CD4-positive, alpha-beta T cell (primary cell): ENCODE results near the gene PHF1. TPM values are rescaled to one million over a fixed set of nuclear protein-coding genes. Genes with fewer than 3 reads are reported as not detected.
"Not testable (repeated sequence)": the region's sequence is repeated elsewhere in the genome, so short reads cannot be mapped to it uniquely, and the experiment has no call there.

Experiments
- ATAC-seq: fragments of 200-7000 bp; cut with Tn5 transposase; one replicate; pipeline ENCODE4 v1.10.0; 2022; ENCODE audit warnings: mild to moderate bottlenecking; ENCODE audit not compliant: poor library complexity
- CTCF ChIA-PET: fragments of 350-600 bp; sonication (Branson Sonifier 250); formaldehyde crosslinking; loops from one replicate; lab custom pipeline; 2021; ENCODE audit warnings: antibody characterized with exemption, inconsistent platforms; lab: Charles Lee
- POLR2A ChIA-PET: fragments of 350-600 bp; sonication (Branson Sonifier 250); formaldehyde crosslinking; loops from one replicate; lab custom pipeline; 2021; ENCODE audit warnings: antibody characterized with exemption, inconsistent platforms; lab: Charles Lee
- DNase-seq, 14 experiments: peaks; one replicate each; pipeline ENCODE4 v3.0.0-alpha.2; 2013 to 2020; ENCODE audit warnings: mixed read lengths in 2 of 14
- H3K27ac ChIP-seq, 2 donors: one replicate each; pipeline versions ENCODE4 v1.5.1 to v1.7.0; 2013; ENCODE audit warnings: low read length in 2 of 2, low read depth in 1 of 2, mild to moderate bottlenecking in 1 of 2
- H3K27me3 ChIP-seq, 2 experiments: 1 replicate in 1 of 2; 2 replicates in 1 of 2; pipeline versions ENCODE4 v1.6.1 to v1.7.0; 2013; ENCODE audit warnings: low read length in 2 of 2, control low read depth in 1 of 2, mild to moderate bottlenecking in 1 of 2, moderate library complexity in 1 of 2; ENCODE audit not compliant: insufficient read depth in 2 of 2, control insufficient read depth in 1 of 2
- H3K36me3 ChIP-seq: one replicate; pipeline ENCODE4 v1.6.1; 2013; ENCODE audit warnings: low read length, control low read depth; ENCODE audit not compliant: insufficient read depth
- H3K4me1 ChIP-seq: one replicate; pipeline ENCODE4 v1.6.1; 2013; ENCODE audit warnings: low read length, control low read depth; ENCODE audit not compliant: insufficient read depth
- H3K4me3 ChIP-seq: one replicate; pipeline ENCODE4 v1.5.1; 2013; ENCODE audit warnings: mild to moderate bottlenecking, low read length, moderate library complexity
- H3K9me3 ChIP-seq, 2 experiments: 1 replicate in 1 of 2; 2 replicates in 1 of 2; pipeline versions ENCODE4 v1.6.1 to v1.7.0; 2013; ENCODE audit warnings: low read length in 2 of 2, mild to moderate bottlenecking in 2 of 2, control low read depth in 1 of 2, moderate library complexity in 1 of 2; ENCODE audit not compliant: control insufficient read depth in 1 of 2, insufficient read depth in 1 of 2
- H3K27ac Mint-ChIP-seq: one replicate; pipeline ENCODE4 v1.8.0; 2020; ENCODE audit warnings: mixed read lengths
- H3K27me3 Mint-ChIP-seq: one replicate; pipeline ENCODE4 v1.8.0; 2021; ENCODE audit warnings: mixed read lengths
- H3K36me3 Mint-ChIP-seq: one replicate; pipeline ENCODE4 v1.8.0; 2021; ENCODE audit warnings: low read depth, mixed read lengths
- H3K4me1 Mint-ChIP-seq: one replicate; pipeline ENCODE4 v1.8.0; 2021; ENCODE audit warnings: low read depth, mixed read lengths
- H3K4me3 Mint-ChIP-seq: one replicate; pipeline ENCODE4 v1.8.0; 2020; ENCODE audit warnings: mild to moderate bottlenecking, mixed read lengths
- H3K9me3 Mint-ChIP-seq: one replicate; pipeline ENCODE4 v1.8.0; 2020; ENCODE audit warnings: mixed read lengths
- intact Hi-C, 2 experiments: fragments of 100-400 bp; cut with DNase I in 1 of 2; cut with micrococcal nuclease in 1 of 2; formaldehyde crosslinking; loops; one replicate each; pipeline versions ENCODE4 v1.15.1 to v1.9.0; 2023 to 2025; cut with DNase I, micrococcal nuclease
- total RNA-seq, 174 experiments: library from RNA in 2 of 174; stranded (reverse) in 2 of 174; gene quantifications; one replicate each; pipeline ENCODE4 v1.2.3 and lab custom pipeline; 2021 to 2026
- TF ChIP-seq, protein P1 (sequence below): fragments of 200-600 bp; IDR thresholded peaks from one replicate; pipeline ENCODE4 v1.8.0; 2022; ENCODE audit warnings: antibody characterized with exemption, mild to moderate bottlenecking

The PHF1 gene
- total RNA-seq, 2 experiments from 2014 or later: 545 to 557 TPM

DNA sequence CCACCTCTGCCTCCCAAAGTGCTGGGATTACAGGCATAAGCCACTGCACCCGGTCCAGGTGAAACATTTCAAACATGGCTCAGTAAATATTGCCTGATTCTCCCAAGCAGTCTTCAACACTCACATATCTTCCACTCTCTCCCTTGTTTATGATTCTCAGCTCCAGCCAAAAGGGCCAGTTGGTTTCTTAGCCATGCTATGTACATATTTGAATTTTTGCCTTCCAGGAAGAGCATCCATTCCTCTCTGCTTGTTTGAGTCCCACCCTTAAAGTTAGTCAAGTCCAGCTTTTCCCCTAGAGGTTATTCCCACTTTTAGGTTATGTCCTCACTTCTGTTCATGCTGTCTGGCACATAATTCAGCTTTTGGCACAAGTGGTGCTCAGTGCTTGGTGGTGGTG, 13.3 kb upstream of the PHF1 start:
- intact Hi-C loops: no loop called here
- Histone ChIP-seq H3K4me3 (no peak overlapping the region), H3K27ac (no peak overlapping the region), H3K4me1 (peaks cover 6% of the 10 kb centered on the region), H3K36me3 (no peaks in the 10 kb centered on the region), H3K9me3 (no peaks in the 10 kb centered on the region), H3K27me3 (no peaks in the 10 kb centered on the region)
- TF ChIP-seq, protein P1, sequence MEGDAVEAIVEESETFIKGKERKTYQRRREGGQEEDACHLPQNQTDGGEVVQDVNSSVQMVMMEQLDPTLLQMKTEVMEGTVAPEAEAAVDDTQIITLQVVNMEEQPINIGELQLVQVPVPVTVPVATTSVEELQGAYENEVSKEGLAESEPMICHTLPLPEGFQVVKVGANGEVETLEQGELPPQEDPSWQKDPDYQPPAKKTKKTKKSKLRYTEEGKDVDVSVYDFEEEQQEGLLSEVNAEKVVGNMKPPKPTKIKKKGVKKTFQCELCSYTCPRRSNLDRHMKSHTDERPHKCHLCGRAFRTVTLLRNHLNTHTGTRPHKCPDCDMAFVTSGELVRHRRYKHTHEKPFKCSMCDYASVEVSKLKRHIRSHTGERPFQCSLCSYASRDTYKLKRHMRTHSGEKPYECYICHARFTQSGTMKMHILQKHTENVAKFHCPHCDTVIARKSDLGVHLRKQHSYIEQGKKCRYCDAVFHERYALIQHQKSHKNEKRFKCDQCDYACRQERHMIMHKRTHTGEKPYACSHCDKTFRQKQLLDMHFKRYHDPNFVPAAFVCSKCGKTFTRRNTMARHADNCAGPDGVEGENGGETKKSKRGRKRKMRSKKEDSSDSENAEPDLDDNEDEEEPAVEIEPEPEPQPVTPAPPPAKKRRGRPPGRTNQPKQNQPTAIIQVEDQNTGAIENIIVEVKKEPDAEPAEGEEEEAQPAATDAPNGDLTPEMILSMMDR: no peak
- Mint-ChIP-seq H3K9me3 (no peaks in the 10 kb centered on the region), H3K27ac (no peak overlapping the region), H3K36me3 (no peaks in the 10 kb centered on the region), H3K4me3 (no peak overlapping the region), H3K4me1 (peaks cover 3% of the 10 kb centered on the region), H3K27me3 (no peaks in the 10 kb centered on the region)
- CTCF ChIA-PET: interaction anchor here (0.7 kb wide), 1 partner anchor 205 kb away, joined by 3 read pairs; no protein-coding TSS in a partner anchor
- POLR2A ChIA-PET: interaction anchor here (1.0 kb wide), 1 partner anchor 13 kb away, joined by 3 read pairs; no protein-coding TSS in a partner anchor
- no peak for DNase-seq
- ATAC-seq: no peak

DNA sequence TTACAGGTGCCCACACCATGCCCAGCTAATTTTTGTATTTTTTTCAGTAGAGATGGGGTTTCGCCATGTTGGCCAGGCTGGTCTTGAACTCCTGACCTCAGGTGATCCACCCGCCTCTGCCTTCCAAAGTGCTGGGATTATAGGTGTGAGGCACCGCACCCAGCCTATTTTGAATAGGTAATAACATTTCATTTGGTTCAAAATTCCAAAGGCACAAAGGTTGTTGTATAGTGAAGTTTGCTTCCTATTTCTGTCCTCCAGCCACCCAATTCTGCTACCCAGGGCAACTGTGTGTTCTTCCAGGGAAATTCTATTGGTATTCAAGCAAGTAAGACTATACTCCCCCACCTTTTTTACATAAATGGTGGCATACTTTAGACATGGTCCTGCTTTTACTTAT, 12.2 kb upstream of the PHF1 start:
- DNase-seq, CTCF ChIA-PET, H3K27ac ChIP-seq, H3K4me3 Mint-ChIP-seq, H3K27me3 ChIP-seq, H3K27me3 Mint-ChIP-seq, H3K4me1 Mint-ChIP-seq, H3K36me3 Mint-ChIP-seq, H3K27ac Mint-ChIP-seq, H3K4me1 ChIP-seq, H3K9me3 Mint-ChIP-seq, POLR2A ChIA-PET, H3K9me3 ChIP-seq, H3K4me3 ChIP-seq, ATAC-seq, intact Hi-C loops, H3K36me3 ChIP-seq: not testable (repeated sequence)

DNA sequence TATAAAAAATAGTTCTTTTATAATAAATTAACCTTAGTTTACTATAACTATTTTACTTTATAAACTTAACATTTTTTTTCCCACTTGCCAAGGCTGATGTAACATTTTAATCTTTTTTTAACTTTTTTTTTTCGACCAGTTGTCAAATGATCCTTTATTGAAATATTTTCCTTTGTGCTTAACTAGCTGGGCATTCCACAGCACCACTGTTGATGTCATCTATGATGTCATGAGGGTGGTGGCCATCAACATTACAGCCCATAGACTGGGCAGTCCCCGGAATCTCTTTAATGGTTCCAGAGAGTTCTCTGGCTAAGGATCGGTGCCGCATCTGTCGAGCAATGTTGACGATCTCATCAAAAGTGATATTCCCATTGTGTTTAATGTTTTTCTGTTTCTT, 10.9 kb upstream of the PHF1 start:
- H3K36me3 Mint-ChIP-seq, intact Hi-C loops: not testable (repeated sequence)

DNA sequence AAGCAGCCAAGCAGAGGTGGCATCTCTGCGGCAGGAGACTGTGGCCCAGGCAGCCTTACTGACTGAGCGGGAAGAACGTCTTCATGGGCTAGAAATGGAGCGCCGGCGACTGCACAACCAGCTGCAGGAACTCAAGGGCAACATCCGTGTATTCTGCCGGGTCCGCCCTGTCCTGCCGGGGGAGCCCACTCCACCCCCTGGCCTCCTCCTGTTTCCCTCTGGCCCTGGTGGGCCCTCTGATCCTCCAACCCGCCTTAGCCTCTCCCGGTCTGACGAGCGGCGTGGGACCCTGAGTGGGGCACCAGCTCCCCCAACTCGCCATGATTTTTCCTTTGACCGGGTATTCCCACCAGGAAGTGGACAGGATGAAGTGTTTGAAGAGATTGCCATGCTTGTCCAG, 5.9 kb upstream of the PHF1 start:
- CTCF ChIA-PET: no interaction called here
- Mint-ChIP-seq H3K4me3 (no peak overlapping the region), H3K36me3 (peaks cover 5% of the 10 kb centered on the region), H3K27me3 (no peaks in the 10 kb centered on the region), H3K9me3 (no peaks in the 10 kb centered on the region), H3K27ac (no peak overlapping the region), H3K4me1 (peaks cover 15% of the 10 kb centered on the region)
- intact Hi-C loops: loop anchor here in 1 of 2 experiments (5.0 kb wide), 1 partner anchor 128 kb away; the partner anchor contains the start of gene B3GALT4
- Histone ChIP-seq H3K36me3 (no peaks in the 10 kb centered on the region), H3K27ac (no peak overlapping the region), H3K4me3 (no peak overlapping the region), H3K9me3 (no peaks in the 10 kb centered on the region), H3K27me3 (no peaks in the 10 kb centered on the region), H3K4me1 (peaks cover 25% of the 10 kb centered on the region)
- TF ChIP-seq, protein P1: no peak
- no peak for ATAC-seq
- no peak for DNase-seq
- POLR2A ChIA-PET: no interaction called here

More for the DNA sequence above, 10.9 kb upstream of the PHF1 start:
- ATAC-seq, H3K36me3 ChIP-seq, H3K9me3 ChIP-seq, H3K4me1 Mint-ChIP-seq, DNase-seq, CTCF ChIA-PET, H3K4me3 Mint-ChIP-seq, H3K27ac ChIP-seq, POLR2A ChIA-PET, H3K27me3 Mint-ChIP-seq, H3K4me1 ChIP-seq, H3K4me3 ChIP-seq, H3K27me3 ChIP-seq, H3K9me3 Mint-ChIP-seq, H3K27ac Mint-ChIP-seq: not testable (repeated sequence)
